WTC11 (cell line): Measurements from ENCODE around the gene DNAAF8. TPM values are rescaled to one million over a fixed set of nuclear protein-coding genes. Genes with fewer than 3 reads are reported as not detected.

Experiments used
- ATAC-seq: fragments of 200-7000 bp; cut with Tn5 transposase; 2 replicates; pipeline ENCODE4 v1.10.0; 2021; ENCODE audit warnings: mild to moderate bottlenecking, moderate library complexity
- CTCF ChIA-PET: fragments of 300-600 bp; sonication (Branson Sonifier 250); formaldehyde crosslinking; loops from one replicate; lab custom pipeline; 2021; ENCODE audit warnings: antibody characterized with exemption; lab: Charles Lee
- POLR2A ChIA-PET: fragments of 350-600 bp; sonication (Branson Sonifier 250); formaldehyde crosslinking; loops from one replicate; lab custom pipeline; 2021; ENCODE audit warnings: antibody characterized with exemption; lab: Charles Lee
- DNase-seq: peaks from one replicate; pipeline ENCODE4 v3.0.0; 2021; ENCODE audit warnings: low spot score
- H3K27ac Mint-ChIP-seq: 2 replicates; pipeline ENCODE4 v1.8.0; 2021; ENCODE audit warnings: mixed read lengths
- H3K27me3 Mint-ChIP-seq: 2 replicates; pipeline ENCODE4 v1.8.0; 2021; ENCODE audit warnings: low read depth, mild to moderate bottlenecking, moderate library complexity, mixed read lengths
- H3K36me3 Mint-ChIP-seq: 2 replicates; pipeline ENCODE4 v1.8.0; 2021; ENCODE audit warnings: mixed read lengths
- H3K4me1 Mint-ChIP-seq: 2 replicates; pipeline ENCODE4 v1.8.0; 2022; ENCODE audit warnings: mixed read lengths
- H3K4me3 Mint-ChIP-seq: 2 replicates; pipeline ENCODE4 v1.8.0; 2021; ENCODE audit warnings: mild to moderate bottlenecking, moderate library complexity, mixed read lengths
- H3K9me3 Mint-ChIP-seq: 2 replicates; pipeline ENCODE4 v1.8.0; 2021; ENCODE audit warnings: mixed read lengths
- ATF1 ChIP-seq: sonication (generic); formaldehyde crosslinking; IDR thresholded peaks from 2 replicates; pipeline ENCODE4 v1.8.1; 2023; ENCODE audit warnings: mild to moderate bottlenecking, moderate library complexity, missing genetic modification reagents
- ATF3 ChIP-seq: sonication (generic); formaldehyde crosslinking; conservative IDR thresholded peaks from 2 replicates; pipeline ENCODE4 v1.8.1; 2022; ENCODE audit warnings: mild to moderate bottlenecking, missing genetic modification reagents
- CREM ChIP-seq: sonication (generic); formaldehyde crosslinking; IDR thresholded peaks from 2 replicates; pipeline ENCODE4 v1.8.1; 2022; ENCODE audit warnings: mild to moderate bottlenecking, missing genetic modification reagents, moderate library complexity
- CTCF ChIP-seq: fragments of 200-600 bp; IDR thresholded peaks from 2 replicates; pipeline ENCODE4 v1.8.0; 2022; ENCODE audit warnings: antibody characterized with exemption
- E2F5 ChIP-seq: sonication (generic); formaldehyde crosslinking; IDR thresholded peaks from 2 replicates; pipeline ENCODE4 v1.8.1; 2022; ENCODE audit warnings: mild to moderate bottlenecking, moderate library complexity, missing genetic modification reagents
- EMX1 ChIP-seq: fragments of 250-450 bp; sonication (Bioruptor Pico); IDR thresholded peaks from 2 replicates; pipeline ENCODE4 v1.8.0; 2021; ENCODE audit warnings: mild to moderate bottlenecking
- FOXK1 ChIP-seq: sonication (generic); formaldehyde crosslinking; IDR thresholded peaks from 2 replicates; pipeline ENCODE4 v1.8.0; 2022; ENCODE audit warnings: mild to moderate bottlenecking, moderate library complexity, missing genetic modification reagents
- GTF2I ChIP-seq: fragments of 250-450 bp; sonication (Bioruptor Pico); conservative IDR thresholded peaks from 2 replicates; pipeline ENCODE4 v1.4.0; 2021; ENCODE audit warnings: mild to moderate bottlenecking
- HMGA2 ChIP-seq: fragments of 250-450 bp; sonication (Bioruptor Pico); IDR thresholded peaks from 2 replicates; pipeline ENCODE4 v1.4.0; 2021; ENCODE audit warnings: mild to moderate bottlenecking, moderate library complexity
- HMGXB4 ChIP-seq: sonication (generic); formaldehyde crosslinking; IDR thresholded peaks from 2 replicates; pipeline ENCODE4 v1.8.1; 2023; ENCODE audit warnings: mild to moderate bottlenecking, moderate library complexity, missing genetic modification reagents
- IRF2 ChIP-seq: sonication (generic); formaldehyde crosslinking; IDR thresholded peaks from 2 replicates; pipeline ENCODE4 v1.8.0; 2022; ENCODE audit warnings: low read depth, missing genetic modification reagents, borderline replicate concordance
- JUN ChIP-seq: sonication (generic); formaldehyde crosslinking; IDR thresholded peaks from 2 replicates; pipeline ENCODE4 v1.8.0; 2023; ENCODE audit warnings: mild to moderate bottlenecking, missing genetic modification reagents
- NFATC4 ChIP-seq: fragments of 250-450 bp; sonication (Bioruptor Pico); IDR thresholded peaks from 2 replicates; pipeline ENCODE4 v1.9.0; 2021; ENCODE audit warnings: mild to moderate bottlenecking
- NR1H2 ChIP-seq: sonication (generic); formaldehyde crosslinking; IDR thresholded peaks from 2 replicates; pipeline ENCODE4 v1.9.0; 2021; ENCODE audit warnings: mild to moderate bottlenecking, moderate library complexity, missing genetic modification reagents
- NR2C2 ChIP-seq: sonication (generic); formaldehyde crosslinking; IDR thresholded peaks from 2 replicates; pipeline ENCODE4 v1.8.0; 2022; ENCODE audit warnings: mild to moderate bottlenecking, missing genetic modification reagents
- OVOL2 ChIP-seq: fragments of 250-450 bp; sonication (Bioruptor Pico); IDR thresholded peaks from 2 replicates; pipeline ENCODE4 v1.9.0; 2021; ENCODE audit warnings: mild to moderate bottlenecking, borderline replicate concordance
- SMAD4 ChIP-seq: sonication (generic); formaldehyde crosslinking; IDR thresholded peaks from 2 replicates; pipeline ENCODE4 v1.8.0; 2022; ENCODE audit warnings: mild to moderate bottlenecking, missing genetic modification reagents
- SOX15 ChIP-seq: fragments of 250-450 bp; sonication (Bioruptor Pico); IDR thresholded peaks from 2 replicates; pipeline ENCODE4 v1.9.0; 2021; ENCODE audit warnings: mild to moderate bottlenecking
- TEAD1 ChIP-seq: sonication (generic); formaldehyde crosslinking; IDR thresholded peaks from 2 replicates; pipeline ENCODE4 v1.8.0; 2022; ENCODE audit warnings: mild to moderate bottlenecking, missing genetic modification reagents
- USF1 ChIP-seq: sonication (generic); formaldehyde crosslinking; IDR thresholded peaks from 2 replicates; pipeline ENCODE4 v1.8.0; 2022; ENCODE audit warnings: mild to moderate bottlenecking, missing genetic modification reagents
- ZBTB21 ChIP-seq: sonication (generic); formaldehyde crosslinking; IDR thresholded peaks from 2 replicates; pipeline ENCODE4 v1.8.1; 2023; ENCODE audit warnings: mild to moderate bottlenecking, missing genetic modification reagents, borderline replicate concordance
- ZNF219 ChIP-seq: sonication (generic); formaldehyde crosslinking; IDR thresholded peaks from 2 replicates; pipeline ENCODE4 v1.8.0; 2023; ENCODE audit warnings: missing genetic modification reagents, mild to moderate bottlenecking, borderline replicate concordance
- ZNF425 ChIP-seq: fragments of 250-450 bp; sonication (Bioruptor Pico); conservative IDR thresholded peaks from 2 replicates; pipeline ENCODE4 v1.9.0; 2021; ENCODE audit warnings: mild to moderate bottlenecking
- total RNA-seq: library from RNA; stranded (reverse); gene quantifications from 3 replicates; pipeline ENCODE4 v1.2.3, GENCODE V29; 2021

DNAAF8 gene
- total RNA-seq, 1 experiment from 2014 or later = 0.09 TPM

GRCh38 chr16:4760221-4760910 lies 26.0 kb downstream of the DNAAF8 start (continued):
- TF ChIP-seq HMGXB4 (CRISPR knock-in tag) (no peak), ATF1 (CRISPR knock-in tag) (no peak), TEAD1 (CRISPR knock-in tag) (no peak), CREM (no peak), NR1H2 (CRISPR knock-in tag) (no peak), JUN (no peak), CTCF (no peak), OVOL2 (no peak), EMX1 (CRISPR knock-in tag) (no peak), GTF2I (CRISPR knock-in tag) (no peak), ZBTB21 (no peak), IRF2 (CRISPR knock-in tag) (no peak), SMAD4 (CRISPR knock-in tag) (no peak), NR2C2 (CRISPR knock-in tag) (no peak), FOXK1 (CRISPR knock-in tag) (no peak), ZNF425 (CRISPR knock-in tag) (no peak)

- Mint-ChIP-seq H3K9me3 (no peaks in the 10 kb centered on the region), H3K4me1 (peaks cover 6% of the 10 kb centered on the region)
- no peak for DNase-seq
- POLR2A ChIA-PET = no interaction called here
- TF ChIP-seq IRF2 (CRISPR knock-in tag) (no peak), ATF3 (CRISPR knock-in tag) (no peak), USF1 (CRISPR knock-in tag) (no peak), E2F5 (CRISPR knock-in tag) (no peak), HMGA2 (CRISPR knock-in tag) (no peak), SOX15 (CRISPR knock-in tag) (no peak), NFATC4 (CRISPR knock-in tag) (no peak), ZNF219 (CRISPR knock-in tag) (no peak)
- TF ChIP-seq, all 79 proteins: peak for 0
- H3K27ac Mint-ChIP-seq = no peak overlapping the region
- no peaks in the 10 kb centered on the region for H3K27me3 Mint-ChIP-seq
- CTCF ChIA-PET = interaction anchor here (0.9 kb wide), 1 partner anchor 28 kb away, joined by 3 read pairs; the partner anchor contains the start of genes ANKS3 and DNAAF8
- no peak for ATAC-seq
- H3K4me3 Mint-ChIP-seq = no peak overlapping the region
- H3K36me3 Mint-ChIP-seq = peaks cover 36% of the 10 kb centered on the region
These were observed 27.9 kb downstream of the DNAAF8 start for GRCh38 chr16:4762205-4762604.
